ENCODE data around the gene NELFB.

Gene NELFB

DNA sequence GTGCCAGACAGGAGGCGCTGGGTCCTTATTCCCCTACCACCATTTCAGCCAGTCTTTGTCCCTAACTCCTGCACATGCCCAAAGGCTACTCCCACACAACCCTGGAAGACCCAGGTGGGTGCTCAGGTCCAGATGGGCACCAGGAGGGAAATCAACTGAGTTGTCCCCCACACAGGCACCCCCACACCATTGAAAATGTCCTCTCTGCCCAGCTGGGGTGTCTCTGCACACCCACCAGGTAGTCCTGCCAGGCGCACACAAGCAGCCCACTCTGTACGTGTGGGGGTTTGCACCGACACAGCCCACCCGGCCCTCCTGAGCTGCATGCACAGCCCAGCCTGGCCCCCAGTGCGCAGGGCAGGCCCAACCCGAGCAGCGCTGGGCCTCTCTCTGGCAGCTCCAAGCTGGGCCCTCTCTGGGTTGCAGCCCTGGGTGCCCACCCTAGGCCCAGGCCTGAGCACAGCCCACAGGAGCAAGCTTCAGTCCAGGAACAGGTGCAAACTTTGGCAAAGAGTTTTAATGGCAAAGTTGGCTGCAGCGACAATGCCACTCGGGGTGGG, 35.3 kb upstream of the NELFB start:
- Mint-ChIP-seq H3K4me3 (no peak overlapping the region), H3K27ac (no peak overlapping the region), H3K27me3 (peaks cover 14% of the 10 kb centered on the region), H3K4me1 (ENCODE audit: low read depth) (peaks cover 39% of the 10 kb centered on the region), H3K9me3 (no peaks in the 10 kb centered on the region), H3K36me3 (ENCODE audit: low read depth) (peaks cover 32% of the 10 kb centered on the region)
- intact Hi-C loops (cut with micrococcal nuclease) = loop anchor here (5.0 kb wide), 1 partner anchor 33 kb away; the partner anchor contains the start of genes ANAPC2 and SSNA1

DNA sequence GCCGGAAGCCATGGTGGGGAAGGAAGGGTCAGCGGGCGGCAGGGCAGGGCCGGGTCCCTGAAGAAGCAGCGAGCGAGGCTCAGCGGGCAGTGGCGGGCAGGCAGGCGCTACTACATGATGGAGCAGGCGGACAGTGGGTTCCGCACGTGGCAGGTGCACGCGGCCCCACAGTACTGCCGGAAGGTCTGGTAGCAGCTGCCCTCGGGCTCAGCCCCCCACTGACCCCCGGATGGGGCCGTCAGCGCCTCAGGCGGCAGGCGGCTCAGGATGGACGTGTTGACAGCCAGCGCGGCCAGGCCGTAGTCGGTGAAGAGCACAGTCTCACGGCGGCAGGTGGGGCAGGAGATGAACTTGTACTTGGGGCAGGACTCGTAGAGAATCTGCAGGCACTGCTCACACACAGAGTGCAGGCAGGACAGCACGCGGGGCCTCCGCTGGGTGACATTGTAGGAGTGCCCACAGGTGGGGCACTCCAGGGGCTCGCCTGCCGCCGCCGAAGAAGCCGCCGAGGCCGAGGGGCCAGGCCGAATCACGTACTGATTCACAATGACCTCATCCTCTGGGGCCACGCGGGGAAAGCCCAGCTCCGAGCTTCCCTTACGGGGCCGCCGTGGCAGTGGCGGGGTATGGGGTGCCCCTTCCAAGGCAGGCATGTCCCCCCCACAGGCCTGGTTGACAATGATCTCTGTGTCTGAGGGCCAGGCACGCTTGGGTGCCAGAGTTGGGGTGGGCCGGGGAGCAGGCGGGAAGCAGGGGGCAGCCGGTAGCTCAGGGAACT, 34.6 kb upstream of the NELFB start:
- peak overlapping the region; percentile 40 for H3K4me3 Mint-ChIP-seq
- intact Hi-C loops (cut with micrococcal nuclease) = loop anchor here (5.0 kb wide), 1 partner anchor 33 kb away; the partner anchor contains the start of genes ANAPC2 and SSNA1
- peaks cover 14% of the 10 kb centered on the region for H3K27me3 Mint-ChIP-seq
- peaks cover 43% of the 10 kb centered on the region for H3K4me1 Mint-ChIP-seq (ENCODE audit: low read depth)
- no peak overlapping the region for H3K27ac Mint-ChIP-seq
- peaks cover 26% of the 10 kb centered on the region for H3K36me3 Mint-ChIP-seq (ENCODE audit: low read depth)
- no peaks in the 10 kb centered on the region for H3K9me3 Mint-ChIP-seq

GRCh38 chr9:137221095-137221505, 34.0 kb upstream of the NELFB start:
- Mint-ChIP-seq H3K36me3 (ENCODE audit: low read depth) (peaks cover 20% of the 10 kb centered on the region), H3K27ac (no peak overlapping the region)
- intact Hi-C loops (cut with micrococcal nuclease) = loop anchor here (5.0 kb wide), 1 partner anchor 34 kb away; the partner anchor contains the start of genes ANAPC2 and SSNA1

GRCh38 chr9:137221506-137222111, 33.5 kb upstream of the NELFB start:
- Mint-ChIP-seq H3K4me3 (peak overlapping the region; percentile 6), H3K36me3 (ENCODE audit: low read depth) (peaks cover 15% of the 10 kb centered on the region), H3K4me1 (ENCODE audit: low read depth) (peaks cover 40% of the 10 kb centered on the region), H3K27ac (no peak overlapping the region), H3K27me3 (peaks cover 22% of the 10 kb centered on the region), H3K9me3 (no peaks in the 10 kb centered on the region)
- intact Hi-C loops (cut with micrococcal nuclease) = loop anchor here (2.0 to 5.0 kb wide), 2 partner anchors 17 to 34 kb away; partner anchors contain the start of genes ANAPC2, NDOR1, SSNA1 and TMEM203

More at GRCh38 chr9:137221095-137221505, 34.0 kb upstream of the NELFB start:
- H3K4me3 Mint-ChIP-seq = peak overlapping the region; percentile 40
- H3K27me3 Mint-ChIP-seq = peaks cover 17% of the 10 kb centered on the region
- peaks cover 45% of the 10 kb centered on the region for H3K4me1 Mint-ChIP-seq (ENCODE audit: low read depth)
- H3K9me3 Mint-ChIP-seq = no peaks in the 10 kb centered on the region

GRCh38 chr9:137222190-137223077, 32.7 kb upstream of the NELFB start, which contains the start of gene RNF208:
Gene RNF208, minus strand, starts transcription at chr9:137222240. Its CDS starts 1,028 bp downstream, at chr9:137221212.
- peaks cover 6% of the 10 kb centered on the region for H3K36me3 Mint-ChIP-seq (ENCODE audit: low read depth)
- H3K4me3 Mint-ChIP-seq = peak within 1 kb of the TSS; percentile 86
- intact Hi-C loops (cut with micrococcal nuclease) = loop anchor here (2.0 to 5.0 kb wide), 2 partner anchors 18 to 35 kb away; partner anchors contain the start of genes ANAPC2, NDOR1, SSNA1 and TMEM203
- H3K4me1 Mint-ChIP-seq (ENCODE audit: low read depth) = peaks cover 35% of the 10 kb centered on the region
- H3K27ac Mint-ChIP-seq = peak within 1 kb of the TSS; percentile 87
- H3K9me3 Mint-ChIP-seq = no peaks in the 10 kb centered on the region
- H3K27me3 Mint-ChIP-seq = peaks cover 27% of the 10 kb centered on the region

DNA sequence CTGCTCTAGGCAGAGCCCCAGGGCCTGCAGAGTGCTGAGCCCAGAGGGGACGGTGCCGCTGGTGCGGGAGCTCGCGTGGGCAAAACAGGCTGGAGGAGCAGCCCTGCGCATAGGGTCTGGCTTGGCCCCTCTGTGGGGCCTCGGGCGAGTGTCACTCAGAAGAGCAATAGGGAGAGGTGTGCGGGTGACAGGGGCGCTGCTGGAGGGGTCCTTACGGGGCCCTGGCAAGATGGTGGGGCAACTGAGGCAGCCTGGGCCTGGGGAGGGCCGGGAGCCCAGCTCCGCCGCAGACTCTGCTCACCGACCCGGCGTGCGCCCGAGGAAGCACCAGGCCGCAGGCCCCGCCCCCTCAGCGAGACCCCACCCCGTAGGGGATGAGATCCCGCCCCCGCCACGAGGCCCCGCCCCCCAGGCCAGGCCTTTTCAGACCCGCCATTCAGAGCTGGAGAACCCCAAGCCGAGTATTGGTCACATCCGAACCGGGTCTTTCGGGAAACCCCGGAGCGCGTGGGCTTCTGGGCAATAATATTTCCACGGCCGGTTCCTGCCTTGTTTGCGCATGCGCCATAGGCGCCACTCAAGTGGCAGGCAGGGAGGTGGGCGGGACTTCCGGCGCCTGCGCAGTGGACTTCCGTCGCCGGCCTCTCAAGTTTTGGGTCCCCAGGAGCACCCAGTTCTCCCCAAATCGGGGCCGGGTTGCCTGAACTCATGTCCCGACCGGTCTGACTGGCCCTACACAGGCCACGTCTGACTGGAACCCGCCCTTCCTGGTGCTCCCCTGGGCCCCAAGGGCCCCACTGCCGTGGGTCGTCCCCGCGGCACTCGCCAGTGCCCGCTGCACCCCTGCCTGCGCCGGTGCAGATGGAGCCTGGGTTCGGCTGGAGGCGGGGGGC, 31.8 kb upstream of the NELFB start:
- H3K27ac Mint-ChIP-seq = peak overlapping the region; percentile 87

DNA sequence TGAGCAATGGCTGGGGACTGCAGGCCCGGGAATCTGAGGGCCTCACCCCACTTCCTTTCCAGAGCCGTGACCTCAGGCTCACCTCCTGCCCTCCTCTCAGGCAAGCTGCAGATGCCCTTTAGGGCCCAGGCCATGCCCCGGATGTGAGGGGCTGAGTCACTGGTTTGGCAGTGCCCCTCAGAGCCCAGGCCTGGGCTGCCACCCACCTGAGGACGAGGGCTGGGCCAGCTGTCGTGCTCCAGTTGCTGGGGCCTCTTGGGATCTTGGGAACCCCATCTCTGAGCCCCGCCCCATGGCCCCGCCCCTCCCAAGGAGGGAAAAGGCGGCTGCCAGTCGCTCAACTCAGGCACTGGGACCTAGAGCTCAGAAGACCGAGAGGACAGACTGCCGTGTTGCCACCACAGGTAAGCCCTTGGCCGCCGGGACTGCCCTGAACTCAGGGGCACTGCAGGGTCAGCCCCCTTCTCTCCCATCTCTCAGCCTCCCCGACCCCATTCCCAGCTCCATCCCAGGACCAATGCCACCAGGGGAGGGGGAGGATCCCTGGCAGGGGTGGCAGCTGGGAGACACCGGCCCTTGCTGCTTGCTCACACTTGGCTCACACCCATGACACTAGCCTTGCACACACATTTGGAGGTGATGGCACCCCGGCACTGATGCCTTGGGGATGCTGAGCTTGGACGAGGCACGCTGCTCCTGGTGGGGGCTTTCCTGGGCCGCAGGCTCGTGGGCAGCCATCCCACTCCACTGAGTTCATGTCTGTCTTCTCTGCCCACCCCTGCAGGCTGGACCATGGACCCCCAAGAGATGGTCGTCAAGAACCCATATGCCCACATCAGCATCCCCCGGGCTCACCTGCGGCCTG, 30.1 kb upstream of the NELFB start, which contains the start of gene CYSRT1:
Gene CYSRT1, plus strand, starts transcription at position 345 of the 865 bp plus-strand sequence. Its CDS starts 448 bp downstream, at position 793.
- Mint-ChIP-seq H3K9me3 (no peaks in the 10 kb centered on the region), H3K4me1 (ENCODE audit: low read depth) (peaks cover 23% of the 10 kb centered on the region), H3K4me3 (peak within 1 kb of the TSS; percentile 86), H3K27me3 (peaks cover 45% of the 10 kb centered on the region), H3K36me3 (ENCODE audit: low read depth) (no peaks in the 10 kb centered on the region), H3K27ac (peak within 1 kb of the TSS; percentile 87)
- intact Hi-C loops (cut with micrococcal nuclease) = loop anchor here (5.0 kb wide), 2 partner anchors 38 to 178 kb away; partner anchors contain the start of genes ANAPC2, NPDC1 and SSNA1

More for the DNA sequence above, 31.8 kb upstream of the NELFB start:
- Mint-ChIP-seq H3K4me1 (ENCODE audit: low read depth) (peaks cover 31% of the 10 kb centered on the region), H3K9me3 (no peaks in the 10 kb centered on the region), H3K27me3 (peaks cover 32% of the 10 kb centered on the region), H3K4me3 (peak overlapping the region; percentile 86), H3K36me3 (ENCODE audit: low read depth) (no peaks in the 10 kb centered on the region)
- intact Hi-C loops (cut with micrococcal nuclease) = loop anchor here (2.0 to 5.0 kb wide), 2 partner anchors 19 to 36 kb away; partner anchors contain the start of genes ANAPC2, NDOR1, SSNA1 and TMEM203

GRCh38 chr9:137225699-137226331, 29.3 kb upstream of the NELFB start:
- Mint-ChIP-seq H3K4me3 (no peak overlapping the region), H3K27me3 (peaks cover 43% of the 10 kb centered on the region), H3K36me3 (ENCODE audit: low read depth) (no peaks in the 10 kb centered on the region), H3K9me3 (no peaks in the 10 kb centered on the region), H3K27ac (no peak overlapping the region), H3K4me1 (ENCODE audit: low read depth) (peaks cover 20% of the 10 kb centered on the region)
- intact Hi-C loops (cut with micrococcal nuclease) = loop anchor here (2.0 to 5.0 kb wide), 2 partner anchors 107 to 179 kb away; partner anchors contain the start of gene NPDC1

- no peak overlapping the region for H3K27ac Mint-ChIP-seq
- H3K4me1 Mint-ChIP-seq (ENCODE audit: low read depth) = peaks cover 18% of the 10 kb centered on the region
- H3K4me3 Mint-ChIP-seq = no peak overlapping the region
- H3K9me3 Mint-ChIP-seq = no peaks in the 10 kb centered on the region
- H3K36me3 Mint-ChIP-seq (ENCODE audit: low read depth) = no peaks in the 10 kb centered on the region
- intact Hi-C loops (cut with micrococcal nuclease) = loop anchor here (2.0 to 5.0 kb wide), 2 partner anchors 108 to 179 kb away; partner anchors contain the start of gene NPDC1
- peaks cover 43% of the 10 kb centered on the region for H3K27me3 Mint-ChIP-seq
Measured at GRCh38 chr9:137226338-137227053, 28.6 kb upstream of the NELFB start.

GRCh38 chr9:137227054-137227852, 27.9 kb upstream of the NELFB start, which contains the start of gene RNF224:
Gene RNF224, plus strand, starts transcription at chr9:137227502. Its CDS starts 834 bp downstream, at chr9:137228336.
- H3K4me1 Mint-ChIP-seq (ENCODE audit: low read depth) = peaks cover 18% of the 10 kb centered on the region
- H3K9me3 Mint-ChIP-seq = no peaks in the 10 kb centered on the region
- intact Hi-C loops (cut with micrococcal nuclease) = loop anchor here (2.0 to 5.0 kb wide), 2 partner anchors 108 to 180 kb away; partner anchors contain the start of gene NPDC1
- no peak within 1 kb of the TSS for H3K4me3 Mint-ChIP-seq
- no peaks in the 10 kb centered on the region for H3K36me3 Mint-ChIP-seq (ENCODE audit: low read depth)
- no peak within 1 kb of the TSS for H3K27ac Mint-ChIP-seq
- H3K27me3 Mint-ChIP-seq = peaks cover 48% of the 10 kb centered on the region

Measured in dendritic cell treated with granulocyte-macrophage colony-stimulating factor and Interleukin-4, amounts not matched to agents 40 ng/mL and 50 ng/mL, for 4 days (primary cell).